Activated T-helper 9 cell treated with anti-CD3 and anti-CD28 coated beads, Interleukin-2, amount 50 U/mL, for 16 hours (primary cell): ENCODE data around the gene PEX5L.

Source experiments
- DNase-seq: peaks from one replicate; pipeline ENCODE4 v3.0.0-alpha.2; 2020; ENCODE audit warnings: low read depth

Gene PEX5L

DNA sequence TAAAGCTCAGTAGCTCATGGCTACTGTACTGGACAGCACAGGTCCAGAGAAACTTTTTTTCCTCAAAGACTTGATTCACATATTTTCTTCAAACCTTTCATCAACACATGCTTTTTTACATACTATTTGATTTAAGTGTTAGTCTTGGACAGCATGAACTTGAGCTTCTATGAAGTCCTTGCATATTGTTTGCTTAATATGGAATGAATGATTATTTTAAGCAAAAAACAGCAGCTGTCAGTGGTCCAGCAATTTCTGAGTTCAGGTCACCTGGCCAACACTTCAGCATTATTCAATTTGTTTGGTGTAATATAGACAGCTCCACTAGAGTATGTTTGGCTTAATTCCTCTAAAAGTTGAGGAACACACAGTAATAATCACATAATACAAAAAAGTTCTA lies 141.4 kb downstream of the PEX5L start:
- DNase-seq, result no peak

- no peak for DNase-seq
Observed at GRCh38 chr3:179887295-179887943, 149.3 kb downstream of the PEX5L start.

GRCh38 chr3:179885950-179886349 lies 150.8 kb downstream of the PEX5L start:
- DNase-seq, result no peak

GRCh38 chr3:179884136-179884535 lies 152.6 kb downstream of the PEX5L start:
- DNase-seq, result no peak

GRCh38 chr3:179882292-179882691 lies 154.4 kb downstream of the PEX5L start:
- no peak for DNase-seq

DNA sequence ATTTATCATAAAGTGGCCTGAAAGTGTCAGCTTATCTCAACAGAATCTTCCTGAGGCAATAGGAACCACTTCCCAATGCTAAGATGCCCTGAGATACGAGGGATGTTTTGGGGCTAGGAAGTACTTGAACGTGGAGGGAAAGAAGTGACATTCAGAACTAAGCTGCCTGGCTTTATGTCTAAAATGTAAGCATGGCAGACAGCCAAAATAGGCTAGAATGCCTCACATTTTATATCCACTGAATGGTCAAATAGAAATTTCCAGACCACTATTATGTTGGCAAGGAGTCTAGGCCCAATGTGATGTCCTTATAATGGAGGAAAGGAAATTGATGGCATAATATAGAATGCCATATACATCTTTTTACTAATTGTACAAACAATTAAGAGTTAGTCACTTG lies 154.9 kb downstream of the PEX5L start:
- DNase-seq, result no peak

- DNase-seq, result no peak
Observed at GRCh38 chr3:179880868-179881267, 155.9 kb downstream of the PEX5L start.

DNA sequence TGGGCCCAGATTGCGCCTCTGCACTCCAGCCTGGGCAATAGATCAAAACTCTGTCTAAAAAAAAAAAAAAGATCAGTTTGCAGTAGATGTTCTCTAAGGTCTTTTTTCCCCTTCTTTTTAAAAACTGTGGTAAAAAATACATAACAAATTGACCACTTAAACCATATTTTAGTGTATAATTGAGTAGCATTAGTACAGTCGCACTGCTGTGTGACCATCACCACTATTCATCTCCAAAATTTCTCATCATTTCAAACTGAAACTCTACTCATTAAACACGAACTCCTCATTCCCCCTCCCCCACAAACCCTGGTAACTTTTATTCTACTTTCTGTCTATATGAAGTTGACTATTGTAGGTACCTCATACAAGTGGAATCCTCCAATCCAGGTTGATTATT lies 160.3 kb downstream of the PEX5L start:
- no peak for DNase-seq

DNA sequence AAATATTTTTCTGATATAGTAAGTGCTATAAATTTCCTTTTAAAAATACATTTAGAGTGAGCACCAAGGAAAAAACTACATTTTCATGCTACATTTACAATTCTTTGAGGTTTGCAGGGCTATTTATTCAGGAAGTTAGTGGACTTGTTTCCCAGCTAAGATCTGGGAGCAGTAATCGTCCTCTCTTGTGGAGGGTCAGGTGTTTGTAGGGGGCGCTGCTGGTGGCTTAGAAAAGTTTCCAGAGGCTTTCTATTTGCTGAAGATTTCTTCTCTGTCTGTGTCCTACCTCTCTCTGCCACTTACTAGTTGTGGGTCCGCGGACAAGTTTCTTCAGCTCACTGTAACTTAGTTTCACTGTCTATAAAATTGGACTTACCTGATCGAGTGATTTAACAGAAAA lies 163.9 kb downstream of the PEX5L start:
- DNase-seq, result no peak

DNA sequence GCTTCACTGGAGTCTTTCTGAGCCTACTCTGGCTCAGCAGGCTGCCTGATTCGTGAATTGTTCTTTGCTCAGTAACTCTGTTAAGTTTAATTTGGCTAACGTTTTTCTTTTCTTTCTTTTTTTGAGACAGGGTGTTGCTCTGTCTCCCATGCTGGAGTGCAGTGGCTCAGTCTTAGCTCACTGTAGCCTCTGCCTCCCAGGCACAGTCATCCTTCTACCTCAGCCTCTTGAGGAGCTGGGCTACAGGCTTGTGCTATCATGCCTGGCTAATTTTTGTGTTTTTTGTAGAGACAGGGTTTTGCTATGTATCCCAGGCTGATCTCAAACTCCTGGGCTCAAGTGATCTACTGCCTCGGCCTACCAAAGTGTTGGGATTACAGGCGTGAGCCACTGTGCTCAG lies 165.0 kb downstream of the PEX5L start:
- no peak for DNase-seq

DNA sequence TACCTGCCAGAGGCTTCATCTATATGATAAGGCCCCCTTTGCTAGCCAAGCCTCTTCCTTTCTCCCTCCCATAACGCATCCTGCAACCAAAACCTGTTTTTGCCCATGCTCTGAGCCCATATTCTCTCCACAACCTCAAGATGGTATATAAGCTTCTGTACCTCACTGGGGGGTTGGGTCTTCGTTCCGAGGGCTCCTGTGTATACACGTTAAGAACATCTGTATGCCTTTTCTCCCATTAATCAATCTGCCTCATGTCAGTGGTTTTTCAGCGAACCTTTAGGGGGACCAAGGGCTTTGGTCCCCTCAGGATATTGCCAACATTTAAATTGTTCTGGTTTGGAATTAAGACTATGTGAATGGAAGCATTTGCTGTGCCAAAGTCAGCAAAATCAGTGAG lies 168.0 kb downstream of the PEX5L start:
- no peak for DNase-seq

DNA sequence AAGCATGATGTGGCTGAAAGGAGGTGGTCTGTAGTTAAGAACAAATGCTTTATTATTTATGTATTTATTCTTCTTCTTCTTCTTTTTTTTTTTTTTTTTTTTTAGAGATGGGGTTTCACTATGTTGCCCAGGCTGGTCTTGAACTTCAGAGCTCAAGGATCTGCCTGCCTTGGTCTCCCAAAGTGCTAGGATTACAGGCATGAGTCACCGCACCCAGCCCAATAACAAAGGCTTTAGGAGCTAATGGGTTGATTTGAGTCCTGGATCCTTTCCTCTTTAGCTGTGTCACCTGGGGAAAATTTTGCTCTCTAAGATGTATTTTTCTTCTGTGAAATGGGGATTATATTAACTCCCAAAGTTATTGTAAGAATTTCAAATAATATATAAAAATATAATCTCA lies 168.8 kb downstream of the PEX5L start:
- DNase-seq, result no peak

GRCh38 chr3:179865861-179866505 lies 170.8 kb downstream of the PEX5L start:
- no peak for DNase-seq

GRCh38 chr3:179861953-179862352 lies 174.8 kb downstream of the PEX5L start:
- no peak for DNase-seq

DNA sequence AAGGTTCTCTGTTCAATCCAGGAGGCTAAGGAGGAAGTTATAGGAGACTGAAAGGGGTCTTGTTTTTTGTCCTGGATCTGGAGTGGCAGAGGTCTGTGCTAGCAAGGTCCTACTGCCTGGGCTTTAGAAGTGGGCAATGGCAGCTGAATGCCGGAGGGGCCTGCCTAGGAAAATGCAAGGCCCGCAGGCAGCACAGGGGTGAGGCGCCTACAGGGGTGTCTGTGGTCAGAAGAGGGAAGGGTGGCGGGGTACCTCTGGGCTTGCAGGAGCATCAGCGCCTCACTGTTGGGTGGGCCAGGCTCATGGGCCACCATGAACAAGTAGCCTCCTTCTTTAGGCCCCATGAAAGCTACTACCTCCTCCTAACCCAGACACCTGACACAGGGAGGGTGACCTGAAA lies 175.4 kb downstream of the PEX5L start:
- no peak for DNase-seq

DNA sequence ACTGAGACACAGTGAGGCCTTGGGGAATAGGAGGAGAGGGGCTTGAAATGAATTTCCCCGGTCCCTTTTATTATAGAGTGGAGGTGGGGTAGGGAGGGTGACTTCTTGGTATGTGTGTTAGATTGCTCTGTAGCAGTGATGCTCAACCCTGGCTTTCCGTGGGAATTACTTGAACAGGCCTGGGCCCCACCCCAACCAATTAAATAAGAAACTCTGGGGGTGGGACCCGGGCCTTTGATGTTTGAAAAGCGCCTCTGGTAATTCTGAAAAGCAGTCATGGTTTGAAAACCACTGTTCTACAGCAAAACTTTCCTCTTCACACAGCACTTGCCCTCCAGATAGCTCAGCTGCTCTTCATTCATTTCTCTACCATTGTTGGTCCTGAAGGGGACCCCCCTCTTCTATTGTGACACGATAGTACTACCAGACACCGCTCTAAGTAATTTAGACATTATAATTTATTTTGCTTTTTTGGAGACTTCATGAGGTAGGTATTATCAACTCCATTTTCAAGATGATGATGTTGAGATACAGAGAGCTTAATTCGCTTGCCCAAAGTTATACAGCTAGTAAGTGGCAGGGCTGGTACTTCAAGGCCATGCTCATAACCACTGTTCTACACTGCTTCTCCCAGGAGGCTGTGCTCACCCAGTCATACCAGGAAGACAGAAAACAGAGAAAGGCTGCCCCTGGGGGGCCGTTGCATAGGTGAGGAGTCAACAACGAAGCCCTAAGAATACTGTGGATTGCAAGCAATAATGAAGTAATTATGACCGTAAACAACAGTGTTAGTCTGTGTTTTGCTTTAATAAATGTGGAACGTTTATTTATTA lies 176.2 kb downstream of the PEX5L start:
- DNase-seq, result no peak

DNA sequence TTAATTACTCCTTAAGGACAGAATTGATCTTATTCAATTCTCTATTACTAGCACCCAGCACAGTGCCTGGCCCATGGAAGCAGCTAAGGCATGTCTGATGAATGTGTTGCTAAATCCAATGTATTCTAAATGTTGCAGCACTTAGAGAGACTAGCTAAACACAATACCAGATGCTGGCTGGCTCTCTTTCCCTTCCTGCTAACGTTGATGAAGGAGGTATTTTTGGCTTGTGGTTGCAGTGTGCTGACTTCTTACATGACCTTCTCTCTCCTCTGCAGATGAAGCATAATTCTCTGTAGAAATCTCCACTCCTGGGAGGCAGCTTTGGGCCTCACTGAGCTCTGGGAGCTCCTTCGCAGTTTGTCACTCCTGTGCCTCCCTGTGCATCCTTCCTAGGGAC lies 183.6 kb downstream of the PEX5L start:
- DNase-seq, result no peak

DNA sequence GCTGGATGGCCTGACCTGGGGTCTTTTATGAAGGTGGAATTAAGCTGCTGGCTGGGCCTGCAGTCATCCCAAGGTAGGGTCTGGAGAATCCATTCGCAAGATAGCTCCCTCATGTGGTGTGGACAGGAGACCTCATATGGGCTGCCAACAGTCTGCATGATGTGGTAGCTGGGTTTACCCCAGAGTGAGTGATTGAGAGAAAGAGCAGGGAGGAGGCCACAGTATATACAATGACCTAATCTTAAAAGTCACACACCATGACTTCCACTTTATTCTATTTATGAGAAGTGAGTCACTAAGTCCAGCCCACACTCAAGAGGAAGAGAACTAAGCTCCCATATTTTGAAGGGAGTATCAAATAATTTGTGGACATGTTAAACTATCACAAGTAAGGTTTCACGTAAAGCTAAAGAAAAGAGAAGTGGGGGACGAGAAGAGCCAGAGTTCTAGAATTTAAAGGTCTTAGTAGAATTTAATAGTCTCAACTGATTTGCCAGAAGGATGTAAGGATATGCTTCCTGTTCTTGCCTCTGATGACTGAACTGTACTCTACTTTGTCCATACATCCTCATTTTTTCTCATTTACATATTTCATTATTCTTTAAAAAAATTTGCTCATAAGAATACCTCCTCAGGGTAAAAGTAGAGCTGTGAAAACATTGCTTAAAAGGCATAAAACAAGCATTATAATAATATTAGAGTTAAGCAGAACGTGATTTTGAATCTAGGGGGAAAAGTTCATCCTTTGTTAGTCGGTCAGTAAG lies 184.4 kb downstream of the PEX5L start:
- no peak for DNase-seq

DNA sequence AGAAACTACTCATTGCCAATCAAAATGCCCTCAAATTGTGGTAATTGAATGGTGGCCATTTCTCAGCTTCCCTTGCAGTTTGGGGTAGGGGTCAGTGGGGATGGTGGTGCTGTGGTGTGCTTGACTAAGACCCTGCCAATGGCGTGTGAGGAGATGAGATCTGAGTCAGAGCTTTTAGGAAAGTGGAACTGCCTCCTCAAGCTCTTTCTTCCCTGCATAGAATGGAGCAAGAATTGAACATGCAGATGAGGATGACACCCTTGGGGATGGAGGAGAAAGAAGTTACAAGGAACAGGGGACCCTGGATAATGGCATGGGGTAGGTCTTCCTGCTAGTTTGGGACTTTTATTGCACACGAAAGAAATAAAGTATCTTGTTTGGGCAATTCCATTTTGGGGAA lies 188.0 kb downstream of the PEX5L start:
- DNase-seq, result no peak

DNA sequence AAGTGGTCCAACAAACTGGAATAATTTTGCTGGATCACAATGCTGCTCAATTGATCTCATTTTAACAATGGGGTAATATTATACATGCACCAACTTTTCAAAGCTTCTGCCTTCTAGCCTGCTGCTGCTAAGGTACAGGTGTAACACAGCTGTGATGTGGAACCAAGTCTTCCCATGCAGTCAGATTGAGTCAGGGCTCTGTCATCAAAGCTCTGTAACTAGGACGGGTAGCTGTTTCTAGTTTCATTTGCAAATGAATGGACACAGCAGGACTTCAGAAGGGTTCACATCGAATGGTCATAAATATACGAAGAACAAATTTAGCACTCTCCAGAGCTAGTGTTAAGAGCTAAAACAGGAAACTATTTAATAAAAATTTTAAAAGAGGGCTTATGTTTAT lies 194.7 kb downstream of the PEX5L start:
- no peak for DNase-seq

DNA sequence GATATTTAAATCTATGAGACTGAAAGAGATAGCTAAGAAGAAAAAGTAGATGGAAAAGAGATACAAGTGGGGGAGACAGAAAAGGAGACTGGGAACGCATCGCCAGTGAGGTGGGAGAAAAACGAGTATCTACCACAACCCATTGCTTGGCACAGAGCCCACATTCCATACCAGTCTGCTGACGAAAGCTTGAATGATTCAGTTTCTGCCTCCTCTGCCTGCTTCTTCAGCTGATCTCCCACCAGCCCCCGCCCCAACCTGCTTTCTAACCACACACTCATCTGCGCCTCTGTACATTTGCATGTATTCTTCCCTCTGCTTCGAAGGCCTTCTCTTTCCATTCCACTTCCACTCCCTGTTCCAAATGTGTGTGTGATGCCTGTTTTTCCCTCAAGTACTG lies 195.8 kb downstream of the PEX5L start:
- DNase-seq, result no peak

GRCh38 chr3:179837374-179837773 lies 199.4 kb downstream of the PEX5L start:
- no peak for DNase-seq

DNA sequence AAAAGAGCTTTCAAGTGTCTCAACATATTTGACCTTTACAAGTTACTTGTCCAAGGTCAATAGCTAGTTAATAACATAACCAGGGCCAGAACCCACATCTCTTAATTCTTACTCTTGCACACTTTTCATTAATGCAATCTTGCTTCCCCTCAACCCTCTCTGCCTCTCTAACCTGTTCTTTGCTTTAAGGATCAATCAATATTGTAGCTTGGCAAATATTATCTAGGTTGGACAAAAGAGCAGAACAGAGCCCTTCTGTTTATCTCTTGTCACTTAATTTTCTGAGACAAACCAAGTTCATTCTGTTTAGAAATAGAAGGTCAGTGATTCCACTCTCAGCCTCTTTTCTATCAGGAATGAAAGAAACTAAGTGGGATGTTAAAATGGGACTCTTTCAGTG lies 203.4 kb downstream of the PEX5L start:
- no peak for DNase-seq
